Measurements from ENCODE around the gene NMNAT3. TPM values are rescaled to one million over a fixed set of nuclear protein-coding genes. Genes with fewer than 3 reads are reported as not detected.

Gene NMNAT3
- total RNA-seq, 2 experiments from 2014 or later = 1.5 to 1.9 TPM

DNA sequence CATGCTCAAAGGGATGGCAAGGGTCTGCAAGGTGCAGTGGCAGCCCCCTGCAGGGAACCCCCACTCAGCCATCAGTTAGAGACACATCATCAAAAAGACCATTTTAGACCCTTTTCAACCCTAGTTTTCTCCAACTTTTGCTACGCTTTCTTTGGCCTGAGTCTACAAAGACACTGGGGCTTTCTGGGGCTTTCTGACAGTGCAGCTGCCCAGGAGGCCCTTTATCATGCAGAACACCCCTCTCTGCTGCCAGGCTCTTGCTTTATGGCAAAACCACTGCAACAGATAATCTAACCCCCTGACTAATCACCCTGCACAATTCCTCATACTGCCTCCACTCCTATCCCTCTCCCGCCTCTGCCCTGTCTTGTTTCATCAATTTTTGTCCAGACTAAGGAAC is 2.4 kb downstream of the NMNAT3 start:
- no peak for DNase-seq
- Histone ChIP-seq H3K36me3 (ENCODE audit: insufficient read depth, low read length) (no peaks in the 10 kb centered on the region), H3K4me1 (ENCODE audit: insufficient read depth, low read length) (peaks cover 19% of the 10 kb centered on the region), H3K4me3 (ENCODE audit: low read length) (no peak overlapping the region), H3K27me3 (ENCODE audit: control insufficient read depth in 1 of 2, insufficient read depth in 2 of 2, low read length in 2 of 2) (no peaks in the 10 kb centered on the region), H3K9me3 (ENCODE audit: control insufficient read depth in 1 of 2, insufficient read depth in 1 of 2, low read length in 2 of 2) (no peaks in the 10 kb centered on the region), H3K27ac (ENCODE audit: low read depth in 1 of 2, low read length in 2 of 2) (no peak overlapping the region)
- no peaks in the 10 kb centered on the region for H3K9me3 Mint-ChIP-seq
- H3K36me3 Mint-ChIP-seq (ENCODE audit: low read depth) = no peaks in the 10 kb centered on the region
- CTCF ChIA-PET = no interaction called here
- intact Hi-C loops (cut with DNase I, micrococcal nuclease) = loop anchor here in 1 of 2 experiments (5.0 to 10.0 kb wide), 4 partner anchors 333 to 1488 kb away; partner anchors contain the start of genes ARMC8, MRPS22, NME9 and SLC25A36
- no peaks in the 10 kb centered on the region for H3K27me3 Mint-ChIP-seq
- peaks cover 13% of the 10 kb centered on the region for H3K4me1 Mint-ChIP-seq (ENCODE audit: low read depth)
- ATAC-seq (ENCODE audit: poor library complexity) = no peak
- POLR2A ChIA-PET = no interaction called here
- TF ChIP-seq, protein P1, sequence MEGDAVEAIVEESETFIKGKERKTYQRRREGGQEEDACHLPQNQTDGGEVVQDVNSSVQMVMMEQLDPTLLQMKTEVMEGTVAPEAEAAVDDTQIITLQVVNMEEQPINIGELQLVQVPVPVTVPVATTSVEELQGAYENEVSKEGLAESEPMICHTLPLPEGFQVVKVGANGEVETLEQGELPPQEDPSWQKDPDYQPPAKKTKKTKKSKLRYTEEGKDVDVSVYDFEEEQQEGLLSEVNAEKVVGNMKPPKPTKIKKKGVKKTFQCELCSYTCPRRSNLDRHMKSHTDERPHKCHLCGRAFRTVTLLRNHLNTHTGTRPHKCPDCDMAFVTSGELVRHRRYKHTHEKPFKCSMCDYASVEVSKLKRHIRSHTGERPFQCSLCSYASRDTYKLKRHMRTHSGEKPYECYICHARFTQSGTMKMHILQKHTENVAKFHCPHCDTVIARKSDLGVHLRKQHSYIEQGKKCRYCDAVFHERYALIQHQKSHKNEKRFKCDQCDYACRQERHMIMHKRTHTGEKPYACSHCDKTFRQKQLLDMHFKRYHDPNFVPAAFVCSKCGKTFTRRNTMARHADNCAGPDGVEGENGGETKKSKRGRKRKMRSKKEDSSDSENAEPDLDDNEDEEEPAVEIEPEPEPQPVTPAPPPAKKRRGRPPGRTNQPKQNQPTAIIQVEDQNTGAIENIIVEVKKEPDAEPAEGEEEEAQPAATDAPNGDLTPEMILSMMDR (IDR thresholded peaks at IDR 0.05) = no peak
- H3K4me3 Mint-ChIP-seq = peak overlapping the region; percentile 0
- no peak overlapping the region for H3K27ac Mint-ChIP-seq

DNA sequence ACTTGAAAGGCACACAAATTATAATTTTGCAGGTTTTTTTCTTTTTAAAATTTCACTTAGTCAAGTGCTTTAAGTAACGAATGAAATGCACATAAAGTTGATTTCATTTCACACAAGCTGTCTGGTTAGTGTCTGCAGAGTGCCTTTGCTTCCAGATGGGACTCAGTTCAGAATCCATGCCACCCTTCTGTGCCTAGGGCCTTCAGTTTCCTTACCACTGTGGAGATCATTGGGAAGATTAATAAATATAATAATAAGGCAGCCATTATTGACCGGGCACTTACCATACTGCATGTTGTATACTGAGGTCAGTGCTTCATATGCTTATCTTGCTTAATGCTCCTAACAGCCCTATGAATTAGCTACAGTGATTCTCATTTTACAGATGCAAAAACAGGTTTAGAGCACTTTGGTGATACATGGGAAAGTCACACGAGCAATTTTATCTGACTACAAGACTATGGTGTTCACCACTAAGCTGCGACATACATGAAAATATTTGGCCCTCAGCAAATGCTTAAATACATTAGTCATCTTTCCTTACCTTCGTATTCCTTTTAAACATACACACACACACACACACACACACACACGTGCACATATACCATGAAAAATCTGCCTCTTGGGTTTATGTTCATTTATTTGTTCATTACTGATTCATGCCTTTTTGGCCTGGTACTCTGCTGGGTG is 3.1 kb downstream of the NMNAT3 start:
- ChIA-PET POLR2A (no interaction called here), CTCF (no interaction called here)
- H3K4me3 Mint-ChIP-seq = no peak overlapping the region
- intact Hi-C loops (cut with DNase I, micrococcal nuclease) = loop anchor here in 1 of 2 experiments (5.0 to 10.0 kb wide), 4 partner anchors 332 to 1487 kb away; partner anchors contain the start of genes ARMC8, MRPS22, NME9 and SLC25A36
- Histone ChIP-seq H3K27me3 (ENCODE audit: control insufficient read depth in 1 of 2, insufficient read depth in 2 of 2, low read length in 2 of 2) (no peaks in the 10 kb centered on the region), H3K4me3 (ENCODE audit: low read length) (no peak overlapping the region), H3K4me1 (ENCODE audit: insufficient read depth, low read length) (peaks cover 19% of the 10 kb centered on the region), H3K36me3 (ENCODE audit: insufficient read depth, low read length) (no peaks in the 10 kb centered on the region), H3K9me3 (ENCODE audit: control insufficient read depth in 1 of 2, insufficient read depth in 1 of 2, low read length in 2 of 2) (no peaks in the 10 kb centered on the region), H3K27ac (ENCODE audit: low read depth in 1 of 2, low read length in 2 of 2) (no peak overlapping the region)
- H3K4me1 Mint-ChIP-seq (ENCODE audit: low read depth) = peaks cover 13% of the 10 kb centered on the region
- TF ChIP-seq, protein P1 (IDR thresholded peaks at IDR 0.05) = no peak
- no peak for ATAC-seq (ENCODE audit: poor library complexity)
- no peaks in the 10 kb centered on the region for H3K9me3 Mint-ChIP-seq
- H3K27ac Mint-ChIP-seq = no peak overlapping the region
- no peak for DNase-seq
- no peaks in the 10 kb centered on the region for H3K27me3 Mint-ChIP-seq
- no peaks in the 10 kb centered on the region for H3K36me3 Mint-ChIP-seq (ENCODE audit: low read depth)

DNA sequence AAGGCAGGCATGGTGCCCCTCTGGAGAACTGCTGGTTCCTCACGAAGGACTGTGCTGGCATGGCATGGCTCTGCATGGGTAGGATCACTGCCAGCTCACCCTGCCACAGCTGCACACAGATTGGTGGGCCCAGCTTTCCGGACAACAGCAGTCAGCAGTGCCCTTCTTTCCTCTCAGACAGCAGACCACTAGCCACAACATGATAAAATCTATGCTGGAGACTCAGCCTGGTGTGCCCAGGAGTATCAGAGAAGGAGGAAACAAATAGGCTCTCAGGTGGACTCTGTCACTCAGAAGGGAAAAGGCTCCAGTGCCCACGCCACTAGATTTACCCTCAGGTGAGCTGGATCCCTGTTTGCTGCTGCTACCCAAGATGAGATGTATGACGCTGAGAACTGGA is 4.9 kb downstream of the NMNAT3 start:
- Histone ChIP-seq H3K4me1 (ENCODE audit: insufficient read depth, low read length) (peaks cover 15% of the 10 kb centered on the region), H3K27ac (ENCODE audit: low read depth in 1 of 2, low read length in 2 of 2) (no peak overlapping the region), H3K36me3 (ENCODE audit: insufficient read depth, low read length) (no peaks in the 10 kb centered on the region), H3K4me3 (ENCODE audit: low read length) (no peak overlapping the region), H3K9me3 (ENCODE audit: control insufficient read depth in 1 of 2, insufficient read depth in 1 of 2, low read length in 2 of 2) (no peaks in the 10 kb centered on the region), H3K27me3 (ENCODE audit: control insufficient read depth in 1 of 2, insufficient read depth in 2 of 2, low read length in 2 of 2) (no peaks in the 10 kb centered on the region)
- peaks cover 9% of the 10 kb centered on the region for H3K4me1 Mint-ChIP-seq (ENCODE audit: low read depth)
- intact Hi-C loops (cut with DNase I, micrococcal nuclease) = loop anchor here in 1 of 2 experiments (10.0 kb wide), 2 partner anchors 1272 to 1348 kb away; partner anchors contain the start of genes NME9 and SLC25A36
- ChIA-PET POLR2A (no interaction called here), CTCF (no interaction called here)
- TF ChIP-seq, protein P1 (IDR thresholded peaks at IDR 0.05) = no peak
- H3K36me3 Mint-ChIP-seq (ENCODE audit: low read depth) = no peaks in the 10 kb centered on the region
- no peaks in the 10 kb centered on the region for H3K9me3 Mint-ChIP-seq
- DNase-seq = no peak
- no peaks in the 10 kb centered on the region for H3K27me3 Mint-ChIP-seq
- H3K4me3 Mint-ChIP-seq = no peak overlapping the region
- no peak overlapping the region for H3K27ac Mint-ChIP-seq
- no peak for ATAC-seq (ENCODE audit: poor library complexity)

Data from CD4-positive, alpha-beta T cell (primary cell).